B cell (primary cell): ENCODE data around the gene NEK6.

Experiments used
- EZH2 ChIP-seq: IDR thresholded peaks from 2 replicates; pipeline ENCODE4 v1.6.1; 2012; ENCODE audit warnings: borderline replicate concordance, low read depth, mild to moderate bottlenecking, moderate library complexity, low read length; ENCODE audit not compliant: insufficient read depth, poor library complexity, severe bottlenecking
- TF ChIP-seq, protein P1 (sequence below): fragments of 200-600 bp; IDR thresholded peaks from one replicate; pipeline ENCODE4 v1.8.0; 2022; ENCODE audit warnings: antibody characterized with exemption, mild to moderate bottlenecking

DNA sequence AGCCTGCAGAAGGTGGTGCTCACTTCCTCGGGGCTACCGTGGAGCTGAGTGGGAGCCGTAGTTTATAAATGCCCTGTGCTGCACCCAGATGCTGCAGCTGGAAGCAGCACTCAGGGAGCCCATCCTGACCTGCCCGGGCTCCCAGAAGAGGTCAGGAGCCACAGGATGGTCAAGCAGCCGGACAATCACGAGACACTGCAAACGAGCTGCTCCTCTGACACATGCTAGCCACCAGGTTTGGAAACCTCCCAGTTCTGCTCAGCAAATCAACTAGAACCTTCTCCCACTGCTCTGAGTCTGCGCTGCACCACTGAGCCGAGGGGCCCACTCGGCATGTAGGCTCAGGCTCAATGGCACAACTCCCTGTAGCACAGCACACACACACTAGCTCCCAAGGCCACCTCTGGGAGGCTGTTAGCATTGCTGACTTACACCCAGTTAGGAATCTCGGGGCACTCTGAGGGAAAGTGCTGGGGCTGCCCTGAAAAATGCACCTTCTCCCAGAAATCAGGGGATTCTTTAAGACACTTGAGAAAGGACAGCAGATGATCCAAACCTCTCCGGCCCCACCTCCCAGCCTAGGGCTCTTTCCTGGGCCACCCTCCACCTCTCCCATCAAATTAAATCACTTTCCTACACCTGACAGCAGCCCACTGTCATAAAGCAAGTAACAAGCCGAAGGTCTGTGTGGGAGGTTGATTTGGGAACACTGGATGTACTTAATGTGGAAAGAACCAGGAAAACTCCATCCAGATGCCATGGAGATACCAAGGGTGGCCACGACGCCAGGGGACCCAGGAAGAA is 98.4 kb downstream of the NEK6 start:
- no peak for TF ChIP-seq EZH2
- TF ChIP-seq, protein P1, sequence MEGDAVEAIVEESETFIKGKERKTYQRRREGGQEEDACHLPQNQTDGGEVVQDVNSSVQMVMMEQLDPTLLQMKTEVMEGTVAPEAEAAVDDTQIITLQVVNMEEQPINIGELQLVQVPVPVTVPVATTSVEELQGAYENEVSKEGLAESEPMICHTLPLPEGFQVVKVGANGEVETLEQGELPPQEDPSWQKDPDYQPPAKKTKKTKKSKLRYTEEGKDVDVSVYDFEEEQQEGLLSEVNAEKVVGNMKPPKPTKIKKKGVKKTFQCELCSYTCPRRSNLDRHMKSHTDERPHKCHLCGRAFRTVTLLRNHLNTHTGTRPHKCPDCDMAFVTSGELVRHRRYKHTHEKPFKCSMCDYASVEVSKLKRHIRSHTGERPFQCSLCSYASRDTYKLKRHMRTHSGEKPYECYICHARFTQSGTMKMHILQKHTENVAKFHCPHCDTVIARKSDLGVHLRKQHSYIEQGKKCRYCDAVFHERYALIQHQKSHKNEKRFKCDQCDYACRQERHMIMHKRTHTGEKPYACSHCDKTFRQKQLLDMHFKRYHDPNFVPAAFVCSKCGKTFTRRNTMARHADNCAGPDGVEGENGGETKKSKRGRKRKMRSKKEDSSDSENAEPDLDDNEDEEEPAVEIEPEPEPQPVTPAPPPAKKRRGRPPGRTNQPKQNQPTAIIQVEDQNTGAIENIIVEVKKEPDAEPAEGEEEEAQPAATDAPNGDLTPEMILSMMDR, result no peak
